HG02884 (cell line): Measurements from ENCODE around the gene SULT4A1.
"Not testable (repeated sequence)": the region's sequence is repeated elsewhere in the genome, so short reads cannot be mapped to it uniquely, and the experiment has no call there.

Experiments
- ATAC-seq: cut with Tn5 transposase; IDR thresholded peaks from one replicate; pipeline ENCODE4 v1.9.1; 2021; ENCODE audit warnings: mild to moderate bottlenecking, moderate library complexity; ENCODE audit not compliant: unreplicated experiment

SULT4A1 gene

DNA sequence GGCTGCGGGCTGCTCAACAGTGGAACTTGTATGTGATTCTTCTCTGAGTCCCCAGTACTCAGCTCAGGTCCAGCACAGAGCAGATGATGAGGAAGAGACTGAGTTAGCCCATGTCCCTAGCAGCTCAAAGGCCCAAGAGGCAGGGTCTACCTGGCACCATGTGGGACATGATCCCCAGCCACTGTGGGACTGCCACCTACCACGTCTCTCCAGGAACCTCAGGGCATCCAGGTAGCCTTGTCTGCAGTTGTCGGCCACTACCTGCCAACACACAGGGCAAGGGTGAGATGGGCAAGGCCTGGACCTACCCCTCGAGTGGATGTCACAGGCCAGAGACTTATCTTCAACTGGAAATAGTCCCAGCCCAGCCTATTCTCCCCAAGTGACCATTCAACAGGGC lies 25.1 kb upstream of the SULT4A1 start:
- no peak for ATAC-seq

- no peak for ATAC-seq
Measured at GRCh38 chr22:43886231-43886630, 23.9 kb upstream of the SULT4A1 start.

DNA sequence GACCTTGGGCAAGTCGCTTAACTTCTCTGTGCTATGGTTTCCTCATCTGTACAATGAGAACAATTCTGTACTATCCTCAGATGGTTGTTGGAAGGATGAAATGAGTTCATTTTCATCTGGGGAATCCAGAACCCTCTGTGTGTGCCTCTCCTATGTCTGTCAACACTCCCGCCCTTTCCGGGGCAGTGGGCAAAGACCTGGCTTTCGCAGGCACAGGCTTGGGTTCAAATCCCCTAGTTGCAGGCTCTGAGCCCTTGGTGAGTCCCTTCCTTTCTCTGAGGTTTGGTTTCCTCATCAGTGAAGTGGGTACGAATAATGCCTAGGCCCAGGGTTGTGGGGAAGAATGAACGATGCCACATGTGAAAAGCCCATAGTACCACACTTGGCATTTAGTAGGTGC lies 23.5 kb upstream of the SULT4A1 start:
- no peak for ATAC-seq

DNA sequence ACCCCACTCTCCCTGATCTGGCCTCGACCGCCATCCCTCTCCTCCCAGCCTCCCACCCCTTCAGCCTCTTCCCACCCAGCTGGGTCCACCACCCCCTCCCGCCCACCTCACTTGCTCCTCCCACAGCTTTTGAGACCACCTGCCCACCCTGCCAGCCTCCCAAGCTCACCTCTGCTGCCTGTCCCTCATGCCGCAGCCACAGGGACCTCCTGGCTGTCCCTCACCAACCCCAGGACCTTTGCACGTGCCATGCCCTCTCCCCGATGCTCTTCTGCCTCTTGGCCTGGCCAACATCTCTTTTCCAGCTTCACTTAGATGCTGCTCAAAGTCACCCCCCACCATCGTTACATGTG lies 23.0 kb upstream of the SULT4A1 start:
- ATAC-seq: no peak

GRCh38 chr22:43884600-43885318 lies 22.4 kb upstream of the SULT4A1 start:
- no peak for ATAC-seq

DNA sequence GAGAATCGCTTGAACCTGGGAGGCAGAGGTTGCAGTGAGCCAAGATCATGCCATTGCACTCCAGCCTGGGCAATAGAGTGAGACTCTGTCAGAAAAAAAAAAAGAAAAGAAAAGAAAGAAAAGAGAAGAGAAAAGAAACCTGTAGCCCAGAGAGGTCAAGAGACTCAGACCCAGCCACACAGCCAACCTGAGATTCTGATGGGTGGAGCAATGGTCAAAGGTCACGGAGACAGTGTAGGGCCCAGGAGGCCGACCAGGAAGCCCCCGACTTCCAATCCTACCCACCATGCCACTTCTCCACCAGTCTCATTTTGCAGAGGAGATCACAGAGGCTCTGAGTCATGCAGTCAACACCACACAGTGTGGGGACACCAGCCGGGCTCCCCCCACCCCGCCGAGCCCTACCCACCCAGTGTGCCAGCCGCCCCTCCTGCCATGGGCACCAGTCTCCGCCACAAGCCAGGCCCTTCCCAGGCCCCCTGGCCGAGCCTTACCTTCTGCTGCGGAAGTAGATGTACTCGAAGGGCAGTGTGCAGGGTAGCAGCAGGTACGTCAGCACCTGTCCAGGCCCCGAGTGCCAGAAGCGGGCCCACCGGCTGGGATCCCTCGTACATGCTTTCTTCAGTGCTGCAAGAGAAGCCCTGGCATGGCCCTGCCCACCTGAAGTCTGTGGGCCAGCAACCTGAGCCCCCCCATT lies 21.6 kb upstream of the SULT4A1 start:
- ATAC-seq: no peak

DNA sequence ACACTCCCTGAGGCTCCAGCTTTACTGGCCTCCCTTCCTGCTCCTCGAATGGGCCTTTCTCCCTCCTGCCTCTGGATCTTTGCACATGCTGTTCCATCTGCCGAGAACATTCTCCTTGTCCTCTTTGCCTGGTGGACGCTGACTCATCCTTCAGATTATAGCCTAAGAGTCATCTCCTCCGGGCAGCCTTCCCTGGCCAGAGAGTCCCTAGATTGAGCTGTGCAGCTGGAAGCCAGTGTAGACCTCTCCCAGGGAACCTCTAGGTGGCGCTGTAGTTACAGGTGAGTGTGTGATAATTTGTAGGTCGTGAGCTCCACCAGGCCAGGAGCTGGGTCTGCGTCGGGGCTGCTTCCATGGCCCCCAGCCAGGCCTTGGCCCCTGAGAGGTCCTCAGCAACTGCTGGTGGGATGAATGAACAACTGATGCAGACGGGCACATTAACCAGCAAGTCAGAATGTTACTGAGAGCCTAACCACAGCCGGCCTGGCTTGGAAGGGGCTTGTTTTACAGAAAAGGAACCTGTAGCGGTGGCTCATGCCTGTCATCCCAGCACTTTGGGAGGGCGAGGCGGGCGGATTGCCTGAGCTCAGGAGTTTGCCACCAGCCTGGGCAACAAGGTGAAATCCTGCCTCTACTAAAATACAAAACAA lies 20.8 kb upstream of the SULT4A1 start:
- ATAC-seq: no peak

GRCh38 chr22:43882122-43882767 lies 19.9 kb upstream of the SULT4A1 start:
- no peak for ATAC-seq

DNA sequence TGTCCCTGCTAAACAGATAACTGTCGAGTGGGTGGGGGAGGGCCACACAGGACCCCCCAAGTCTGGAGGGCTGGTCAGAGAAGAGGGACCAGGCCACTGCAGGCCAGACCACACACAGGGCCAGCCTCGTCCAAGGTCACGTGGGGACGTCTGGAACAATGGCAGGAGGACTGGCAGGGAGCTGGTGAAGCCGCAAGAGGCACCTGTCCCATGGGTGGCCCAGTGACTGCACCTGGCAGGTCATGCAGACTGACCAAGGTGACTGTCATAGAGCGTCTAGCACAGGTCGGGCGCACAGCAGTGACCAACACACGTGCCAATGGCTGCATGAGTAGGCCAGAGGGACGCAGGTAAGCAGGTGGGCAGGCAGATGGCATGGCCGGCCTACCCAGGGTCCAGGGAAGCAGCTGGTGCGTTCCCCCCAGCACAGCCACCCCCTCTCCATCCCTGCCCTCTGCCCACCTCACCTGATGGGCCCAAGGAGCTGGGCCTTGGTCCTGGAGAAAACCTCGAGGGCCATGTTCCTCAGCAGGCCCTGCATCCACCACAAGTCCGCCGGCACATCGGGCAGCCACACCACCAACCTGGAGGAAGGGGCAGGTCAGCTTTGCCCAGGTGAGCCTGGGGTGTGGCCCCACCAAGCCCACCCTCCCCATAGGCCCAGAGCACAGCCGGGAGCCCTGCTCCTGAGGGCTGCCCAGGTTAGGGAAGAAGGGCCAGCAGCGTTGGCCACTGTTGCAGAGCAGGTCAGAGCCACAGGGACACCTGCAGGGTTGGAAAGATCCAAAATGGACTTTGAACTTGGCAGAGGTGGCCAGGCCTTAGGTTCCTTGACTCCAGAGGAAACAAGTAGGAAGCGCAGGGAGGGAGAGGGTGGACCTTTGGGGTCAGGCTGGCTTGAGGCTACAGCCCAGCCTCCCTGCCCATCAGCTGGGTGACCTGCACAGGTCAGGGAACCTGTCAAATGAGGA lies 19.1 kb upstream of the SULT4A1 start:
- no peak for ATAC-seq

GRCh38 chr22:43880541-43880991 lies 18.3 kb upstream of the SULT4A1 start:
- no peak for ATAC-seq

GRCh38 chr22:43879901-43880540 lies 17.7 kb upstream of the SULT4A1 start:
- ATAC-seq: no peak

- ATAC-seq: no peak
Measured at GRCh38 chr22:43878831-43879550, 16.7 kb upstream of the SULT4A1 start.

DNA sequence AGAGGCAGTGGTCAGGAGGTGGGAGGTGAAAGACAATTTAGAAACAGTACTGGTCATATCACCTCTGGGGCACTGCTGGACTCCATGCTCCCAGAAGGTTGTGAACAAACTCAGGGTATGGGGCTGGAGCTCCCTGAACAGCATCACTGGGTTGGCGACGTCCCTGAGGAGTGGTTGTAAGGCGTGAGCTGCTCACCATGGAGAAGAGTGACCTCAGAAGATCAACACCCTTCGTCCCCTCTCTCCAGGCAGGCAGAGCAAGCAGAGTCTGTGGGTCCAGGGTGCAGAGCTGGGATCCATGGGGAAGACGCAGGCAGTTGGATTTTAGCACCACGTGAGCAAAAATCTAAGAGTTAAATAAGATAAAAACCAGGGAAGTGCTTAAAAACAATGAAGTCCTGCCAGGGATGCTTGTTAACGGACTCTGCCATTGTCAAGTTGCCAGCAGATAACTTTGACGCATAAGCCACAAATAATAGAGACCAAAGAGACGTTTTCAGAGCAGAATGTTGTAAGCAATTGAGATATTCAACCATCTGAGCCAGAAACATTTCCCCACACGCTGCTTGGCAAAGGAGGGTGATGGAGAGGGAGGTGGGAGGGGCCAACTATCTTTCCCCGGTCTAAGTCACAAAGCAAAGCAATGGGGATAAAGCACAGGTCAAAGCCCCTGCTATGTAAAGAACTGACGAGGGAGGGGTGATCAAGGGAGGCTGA lies 15.9 kb upstream of the SULT4A1 start:
- ATAC-seq: no peak

DNA sequence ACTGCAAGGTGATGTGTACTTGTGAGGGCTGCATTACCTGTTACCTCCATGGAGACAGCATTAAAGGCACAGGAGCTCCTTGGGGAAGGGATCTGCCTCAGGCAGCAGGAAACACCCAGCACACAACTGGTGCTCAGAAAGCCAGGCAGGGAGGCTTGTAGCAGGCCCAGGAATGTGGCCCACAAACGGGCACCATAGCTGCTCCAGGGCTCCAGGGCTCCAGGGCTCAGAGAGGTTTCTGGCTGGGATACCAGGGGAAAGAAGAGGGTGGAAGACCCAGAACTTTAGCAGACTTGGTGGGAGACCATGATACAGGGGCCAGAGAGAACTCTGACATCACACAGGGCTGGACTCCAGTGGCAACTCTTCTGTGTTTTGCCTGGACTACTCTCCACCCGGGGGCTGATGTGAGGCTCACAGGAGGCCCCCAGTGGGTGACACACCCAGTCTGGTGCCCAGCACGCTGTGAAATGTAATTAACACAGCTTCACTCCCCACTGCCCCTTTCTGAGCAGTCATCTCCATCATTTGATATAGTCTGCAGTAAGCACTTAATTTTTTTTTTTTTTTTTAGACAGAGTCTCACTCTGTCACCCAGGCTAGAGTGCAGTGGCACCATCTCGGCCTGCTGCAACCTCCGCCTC lies 14.7 kb upstream of the SULT4A1 start:
- no peak for ATAC-seq

GRCh38 chr22:43869799-43870198 lies 7.5 kb upstream of the SULT4A1 start:
- ATAC-seq: no peak

GRCh38 chr22:43869001-43869400 lies 6.7 kb upstream of the SULT4A1 start:
- ATAC-seq: not testable (repeated sequence)

GRCh38 chr22:43867839-43868635 lies 5.7 kb upstream of the SULT4A1 start:
- ATAC-seq: no peak

DNA sequence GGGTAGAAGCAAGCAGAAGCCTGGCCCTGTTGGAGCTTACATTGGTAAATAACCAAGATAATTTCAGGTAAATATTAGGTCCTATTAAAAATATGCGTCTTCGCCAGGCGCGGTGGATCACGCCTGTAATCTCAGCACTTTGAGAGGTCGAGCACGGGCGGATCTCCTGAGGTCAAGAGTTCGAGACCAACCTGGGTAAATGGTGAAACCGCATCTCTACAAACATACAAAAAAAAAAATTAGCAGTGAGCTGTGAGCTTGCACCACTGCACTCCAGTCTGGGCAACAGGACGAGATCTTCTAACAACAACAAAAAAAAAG lies 529 bp upstream of the SULT4A1 start:
- no peak for ATAC-seq
